GM21576 (cell line): ENCODE measurements around the gene PKN1.
"Not testable (repeated sequence)": the region's sequence is repeated elsewhere in the genome, so short reads cannot be mapped to it uniquely, and the experiment has no call there.

ENCODE experiments used
- ATAC-seq: cut with Tn5 transposase; IDR thresholded peaks from one replicate; pipeline ENCODE4 v1.9.1; 2021; ENCODE audit warnings: mild to moderate bottlenecking, moderate library complexity; ENCODE audit not compliant: unreplicated experiment

The PKN1 gene

DNA sequence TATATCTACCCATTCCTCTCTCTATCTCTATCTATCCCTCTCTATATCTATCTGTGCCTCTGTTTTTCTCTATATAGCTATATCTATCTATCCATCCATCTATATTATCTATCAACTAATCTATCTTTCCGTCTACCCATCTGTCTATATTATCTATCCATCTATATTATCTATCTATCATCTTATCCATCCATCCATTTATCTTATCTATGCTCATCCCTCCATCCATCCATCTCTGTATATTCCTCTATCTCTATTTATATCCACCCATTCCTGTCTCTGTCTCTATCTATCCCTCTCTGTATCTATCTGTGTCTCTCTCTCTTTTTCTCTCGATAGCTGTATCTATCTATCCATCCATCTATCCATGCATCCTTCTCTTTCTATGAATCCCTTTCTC, 27.8 kb downstream of the PKN1 start:
- no peak for ATAC-seq

DNA sequence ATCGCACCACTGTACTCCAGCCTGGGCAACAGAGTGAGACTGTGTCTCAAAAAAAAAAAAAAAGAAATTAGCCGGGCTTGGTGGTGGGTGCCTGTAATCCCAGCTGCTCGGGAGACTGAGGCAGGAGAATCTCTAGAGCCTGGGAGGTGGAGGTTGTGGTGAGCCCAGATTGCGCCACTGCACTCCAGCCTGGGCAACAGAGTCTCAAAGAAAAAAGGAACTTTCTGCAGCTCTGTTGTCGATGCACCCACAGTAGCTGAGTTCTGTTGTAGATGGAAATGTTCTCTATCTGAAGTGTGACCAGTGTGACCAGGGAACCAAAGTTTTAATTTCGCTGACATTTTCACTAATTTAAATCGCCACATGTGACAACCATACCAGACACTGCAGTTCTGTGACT, 29.3 kb downstream of the PKN1 start:
- ATAC-seq: not testable (repeated sequence)

DNA sequence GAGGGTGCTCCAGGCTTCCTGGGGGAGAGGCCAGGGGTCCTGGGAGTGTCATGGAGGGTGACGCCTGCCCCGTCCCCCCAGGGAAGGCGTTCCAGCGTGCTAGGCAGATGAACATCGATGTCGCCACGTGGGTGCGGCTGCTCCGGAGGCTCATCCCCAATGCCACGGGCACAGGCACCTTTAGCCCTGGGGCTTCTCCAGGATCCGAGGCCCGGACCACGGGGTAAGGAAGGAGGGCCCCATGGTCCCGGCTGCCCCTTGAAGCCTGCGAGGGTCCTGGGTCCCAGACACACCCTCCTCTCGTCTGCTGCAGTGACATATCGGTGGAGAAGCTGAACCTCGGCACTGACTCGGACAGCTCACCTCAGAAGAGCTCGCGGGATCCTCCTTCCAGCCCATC, 30.6 kb downstream of the PKN1 start:
- ATAC-seq: no peak

DNA sequence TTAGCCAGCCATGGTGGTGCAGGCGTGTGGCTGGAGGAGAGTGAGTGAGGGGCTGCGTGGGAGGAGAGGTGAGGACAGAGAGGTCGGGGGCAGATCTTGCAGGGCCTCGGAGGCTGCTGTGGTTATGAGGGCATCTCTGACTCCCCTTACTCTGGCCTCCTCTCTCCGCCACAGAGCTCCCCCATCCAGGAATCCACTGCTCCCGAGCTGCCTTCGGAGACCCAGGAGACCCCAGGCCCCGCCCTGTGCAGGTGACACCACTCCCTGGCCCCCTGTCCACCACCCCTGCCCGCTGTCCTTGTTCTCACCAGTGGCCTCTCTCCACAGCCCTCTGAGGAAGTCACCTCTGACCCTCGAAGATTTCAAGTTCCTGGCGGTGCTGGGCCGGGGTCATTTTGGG, 34.3 kb downstream of the PKN1 start:
- ATAC-seq: no peak

DNA sequence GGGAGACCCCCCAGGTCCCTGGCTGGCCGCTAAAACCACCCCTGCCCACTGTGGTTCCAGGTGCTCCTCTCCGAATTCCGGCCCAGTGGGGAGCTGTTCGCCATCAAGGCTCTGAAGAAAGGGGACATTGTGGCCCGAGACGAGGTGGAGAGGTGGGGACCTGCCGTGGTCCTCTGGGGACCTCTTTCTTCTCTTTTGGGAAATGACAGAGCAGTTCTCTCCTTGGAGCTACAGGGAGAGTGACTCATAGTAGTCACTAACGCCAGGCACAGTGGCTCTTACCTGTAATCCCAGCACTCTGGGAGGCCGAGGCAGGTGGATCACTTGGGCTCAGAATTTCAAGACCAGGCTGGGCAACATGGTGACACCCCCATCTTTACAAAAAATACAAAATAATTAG, 34.7 kb downstream of the PKN1 start:
- no peak for ATAC-seq

DNA sequence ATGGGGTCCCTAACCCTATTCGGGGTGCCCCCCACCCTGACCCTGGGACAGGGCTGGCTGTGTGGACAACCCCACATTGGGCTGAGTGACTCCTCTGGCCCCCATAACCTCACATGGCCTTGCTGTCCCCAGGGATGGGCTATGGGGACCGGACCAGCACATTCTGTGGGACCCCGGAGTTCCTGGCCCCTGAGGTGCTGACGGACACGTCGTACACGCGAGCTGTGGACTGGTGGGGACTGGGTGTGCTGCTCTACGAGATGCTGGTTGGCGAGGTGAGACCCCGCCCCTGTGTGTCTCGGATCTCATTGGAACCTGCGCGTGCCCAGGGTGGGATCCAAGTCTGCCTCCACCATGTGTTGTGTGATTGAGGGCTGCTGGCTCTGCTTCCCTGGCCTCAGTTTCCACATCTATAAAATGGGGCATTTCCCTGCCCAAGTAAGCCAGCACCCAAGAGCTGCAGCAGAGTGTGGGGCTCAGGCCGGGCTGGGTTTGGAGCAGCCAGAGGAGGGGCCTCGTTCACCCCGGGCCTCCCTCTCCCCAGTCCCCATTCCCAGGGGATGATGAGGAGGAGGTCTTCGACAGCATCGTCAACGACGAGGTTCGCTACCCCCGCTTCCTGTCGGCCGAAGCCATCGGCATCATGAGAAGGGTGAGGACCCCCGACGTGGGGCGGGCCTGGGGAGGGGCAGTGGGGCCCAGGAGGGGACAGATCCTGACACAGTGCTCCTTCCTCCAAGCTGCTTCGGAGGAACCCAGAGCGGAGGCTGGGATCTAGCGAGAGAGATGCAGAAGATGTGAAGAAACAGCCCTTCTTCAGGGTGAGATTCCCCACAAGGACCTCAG, 37.1 kb downstream of the PKN1 start:
- no peak for ATAC-seq

DNA sequence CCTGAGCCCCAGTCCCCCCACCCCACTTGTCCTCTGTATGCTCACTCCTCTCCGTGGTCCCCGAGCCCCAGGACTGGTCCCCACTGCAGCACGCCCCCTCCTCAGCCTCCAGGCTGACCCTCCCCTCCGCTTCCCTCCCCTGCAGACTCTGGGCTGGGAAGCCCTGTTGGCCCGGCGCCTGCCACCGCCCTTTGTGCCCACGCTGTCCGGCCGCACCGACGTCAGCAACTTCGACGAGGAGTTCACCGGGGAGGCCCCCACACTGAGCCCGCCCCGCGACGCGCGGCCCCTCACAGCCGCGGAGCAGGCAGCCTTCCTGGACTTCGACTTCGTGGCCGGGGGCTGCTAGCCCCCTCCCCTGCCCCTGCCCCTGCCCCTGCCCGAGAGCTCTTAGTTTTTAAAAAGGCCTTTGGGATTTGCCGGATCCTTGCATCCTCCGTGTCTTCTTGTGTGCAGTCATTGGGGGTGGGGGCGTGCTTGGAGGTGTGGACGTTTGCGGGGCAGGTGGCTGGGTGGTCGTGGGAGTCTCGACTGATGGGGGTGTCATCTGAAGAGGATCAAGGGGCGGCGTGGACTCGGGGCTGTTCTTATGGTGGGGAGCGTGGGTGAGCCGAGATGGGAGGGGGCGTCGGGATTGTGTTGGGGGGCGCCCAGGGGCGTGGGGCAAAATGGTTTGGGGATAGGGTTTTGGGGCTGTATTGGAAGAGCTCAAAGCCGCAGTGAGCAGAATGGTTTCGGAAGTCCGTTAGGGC, 38.5 kb downstream of the PKN1 start:
- ATAC-seq: no peak

DNA sequence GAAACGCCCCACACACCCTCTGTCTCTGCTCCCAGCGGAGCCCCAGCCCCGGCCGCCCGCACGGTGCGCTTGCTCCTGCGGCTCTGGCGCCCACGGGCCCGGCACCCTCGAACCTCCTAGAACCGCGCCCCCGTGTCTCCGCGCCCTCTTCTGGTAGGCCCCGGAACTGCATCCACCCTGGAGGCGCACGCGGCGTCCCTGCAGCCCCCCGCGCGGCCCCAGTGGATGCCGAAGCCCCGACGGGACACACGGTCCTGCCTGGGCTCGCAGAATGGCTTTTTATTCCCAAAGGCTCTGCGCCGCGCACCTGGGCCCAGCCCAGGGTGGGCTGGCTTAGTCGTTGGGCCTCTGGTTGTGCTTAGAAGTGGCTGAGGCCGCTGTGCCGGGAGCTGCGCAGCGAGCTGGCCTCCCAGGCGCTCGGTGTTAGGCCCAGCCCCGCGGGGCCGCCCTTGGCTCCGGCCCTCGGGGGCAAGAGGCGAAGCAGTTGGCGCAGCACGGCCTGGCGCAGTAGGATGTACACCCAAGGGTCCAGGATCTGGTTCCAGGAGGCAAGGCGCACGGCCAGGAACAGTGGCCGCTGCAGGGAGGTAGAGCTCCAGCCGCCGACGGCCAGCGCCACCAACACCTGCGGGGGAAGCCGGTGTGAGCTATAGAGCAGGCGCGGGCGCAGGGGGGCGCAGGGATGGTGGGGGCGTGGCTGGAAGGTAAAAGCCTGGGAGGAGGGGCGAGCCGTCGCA, 39.3 kb downstream of the PKN1 start:
- no peak for ATAC-seq

DNA sequence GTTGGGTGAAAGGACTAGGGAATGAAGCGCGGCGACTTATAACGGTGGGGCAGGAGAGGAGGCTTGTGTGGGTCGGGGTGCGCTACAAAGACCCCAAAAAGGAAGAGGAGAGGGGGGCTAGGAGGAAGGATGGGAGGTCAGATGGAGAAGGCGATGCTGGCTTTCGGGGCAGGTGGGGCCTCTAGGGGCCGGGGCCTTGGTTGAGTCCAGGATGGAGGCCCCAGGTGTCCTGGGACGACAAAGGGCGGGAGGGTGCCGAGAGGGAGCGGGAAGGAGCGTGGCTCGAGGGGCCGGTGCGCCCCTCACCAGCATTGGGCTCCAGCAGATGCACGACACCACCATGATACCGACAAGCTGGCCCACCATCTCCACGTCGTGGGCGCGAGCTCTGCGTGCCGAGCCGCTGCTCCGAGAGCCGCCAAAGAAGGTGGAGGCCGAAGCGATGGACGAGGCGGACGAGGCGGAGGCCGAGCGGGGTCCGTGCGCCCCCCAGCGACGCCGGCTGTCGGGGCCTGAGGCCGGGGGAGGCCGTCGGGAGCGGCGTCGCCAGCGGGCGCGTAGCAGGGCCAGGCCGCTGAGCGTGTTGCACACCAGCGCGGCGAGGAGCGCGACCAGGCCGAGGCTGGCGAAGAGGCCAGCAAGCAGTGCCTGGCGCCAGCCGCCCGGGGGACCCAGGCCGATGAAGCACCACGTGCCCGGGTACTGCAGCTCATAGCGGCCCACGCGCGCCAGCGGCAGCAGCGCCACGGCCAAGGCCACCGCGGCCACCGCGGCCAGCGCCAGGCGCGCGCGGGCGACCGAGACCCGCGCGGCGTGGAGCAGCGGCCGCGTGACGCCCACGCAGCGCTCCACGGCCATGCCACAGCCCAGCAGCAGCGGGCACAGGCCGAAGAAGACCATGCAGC, 40.2 kb downstream of the PKN1 start:
- no peak for ATAC-seq

DNA sequence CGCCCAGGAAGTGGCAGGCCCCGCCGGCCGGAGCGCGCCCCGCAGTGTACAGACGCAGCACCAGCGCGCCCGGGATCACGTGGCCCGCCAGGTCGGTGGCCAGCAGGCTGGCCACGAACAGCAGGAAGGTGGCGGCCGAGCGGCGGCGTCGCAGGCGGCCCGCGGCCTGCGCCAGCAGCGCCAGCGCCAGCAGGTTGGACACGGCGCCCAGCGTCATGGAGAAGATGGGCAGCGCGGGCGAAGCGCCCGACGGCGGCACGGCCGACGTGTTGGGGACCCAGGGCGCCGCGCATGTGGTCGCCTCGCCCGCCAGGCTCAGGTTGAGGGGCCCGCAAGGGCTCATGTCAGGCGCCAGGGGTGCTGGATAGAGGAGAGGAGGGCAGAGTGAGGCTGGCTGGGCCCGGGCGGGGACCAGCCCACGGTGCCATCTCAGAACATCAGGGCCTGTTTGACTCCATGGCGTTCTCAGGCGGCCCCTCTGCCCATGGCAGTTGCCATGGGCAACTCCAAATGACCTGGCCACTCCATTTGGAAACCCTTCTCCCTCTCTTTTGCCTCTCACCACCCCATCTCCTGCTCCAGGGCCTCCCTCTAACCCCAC, 41.0 kb downstream of the PKN1 start:
- ATAC-seq: no peak

DNA sequence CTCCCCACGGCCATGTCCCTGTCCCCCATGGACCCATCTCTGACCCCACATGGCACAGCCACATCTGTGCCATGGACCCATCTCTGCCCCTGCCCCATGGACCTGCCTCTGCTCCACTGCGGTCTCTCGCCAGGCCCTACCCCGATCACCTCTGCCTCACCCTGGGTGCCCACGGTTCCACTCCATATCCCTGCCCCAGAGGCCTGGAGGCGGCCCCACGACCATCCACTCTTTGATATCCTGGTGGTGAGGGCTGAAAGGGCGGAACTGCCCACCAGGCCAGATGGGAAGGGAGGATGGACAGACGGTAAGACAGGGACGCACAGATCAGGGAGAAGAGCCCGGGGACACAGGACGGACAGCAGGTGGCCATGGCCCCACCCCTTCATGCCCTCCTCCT, 41.7 kb downstream of the PKN1 start:
- no peak for ATAC-seq

DNA sequence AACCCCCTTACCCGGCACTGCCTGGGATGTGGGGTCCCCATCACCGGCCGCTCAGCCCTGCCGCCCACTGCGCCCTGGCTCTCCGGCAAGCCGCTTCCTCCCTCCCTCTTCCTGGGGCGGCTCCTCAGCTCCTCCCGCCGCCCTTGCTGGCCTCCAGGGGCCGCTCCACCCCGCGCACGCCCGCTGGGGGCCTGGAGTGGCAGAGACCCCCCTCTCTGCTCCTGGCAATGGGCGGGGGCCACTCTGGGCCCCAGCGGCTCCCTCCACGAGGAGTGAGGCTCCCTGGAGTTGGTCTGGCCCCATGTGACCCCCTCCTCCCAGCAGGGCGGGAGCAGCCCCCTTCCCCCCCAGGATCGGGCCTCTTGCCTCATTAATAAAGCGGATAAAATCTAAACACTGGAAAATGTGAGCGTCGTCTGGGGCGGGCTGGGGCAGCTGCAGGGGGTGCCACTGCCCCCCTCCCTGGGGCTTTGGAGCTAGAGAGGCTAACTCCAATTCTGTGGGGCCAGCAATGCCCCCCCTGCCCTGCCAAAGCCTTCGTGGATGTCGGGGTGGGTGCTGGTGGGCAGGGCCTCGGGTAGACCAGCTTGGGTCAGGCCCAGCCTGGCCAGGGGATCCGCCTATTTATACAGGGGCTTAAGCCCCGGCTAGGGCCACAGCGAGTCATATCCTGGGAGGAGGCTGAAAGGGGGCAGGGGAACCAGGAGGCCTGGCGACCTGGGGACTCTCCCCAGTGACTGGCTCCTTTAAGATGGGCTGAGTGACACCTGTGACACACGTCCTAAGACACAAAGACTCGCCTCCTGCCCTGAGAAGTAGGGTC, 42.4 kb downstream of the PKN1 start, which contains the start of gene PTGER1:
Gene PTGER1 (minus strand): TSS at position 104 of the 823 bp plus-strand sequence. CDS start 1,034 bp downstream, outside the sequence.
- ATAC-seq: no peak

DNA sequence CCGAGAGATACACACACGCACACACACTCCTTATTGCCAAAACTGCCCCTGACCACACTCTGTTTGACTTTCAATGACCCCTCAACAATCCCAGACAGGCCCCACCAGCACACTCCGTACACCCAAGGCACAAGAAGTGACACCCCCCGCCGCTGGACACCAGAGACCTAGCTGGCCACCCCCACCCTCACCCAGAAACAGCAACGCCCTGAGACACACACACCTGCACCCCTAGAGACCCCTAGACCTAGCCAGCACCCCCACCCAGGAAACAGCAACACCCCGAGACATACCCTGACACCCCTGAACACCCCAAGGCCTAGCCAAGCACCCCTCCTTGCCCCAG, 43.2 kb downstream of the PKN1 start:
- no peak for ATAC-seq

DNA sequence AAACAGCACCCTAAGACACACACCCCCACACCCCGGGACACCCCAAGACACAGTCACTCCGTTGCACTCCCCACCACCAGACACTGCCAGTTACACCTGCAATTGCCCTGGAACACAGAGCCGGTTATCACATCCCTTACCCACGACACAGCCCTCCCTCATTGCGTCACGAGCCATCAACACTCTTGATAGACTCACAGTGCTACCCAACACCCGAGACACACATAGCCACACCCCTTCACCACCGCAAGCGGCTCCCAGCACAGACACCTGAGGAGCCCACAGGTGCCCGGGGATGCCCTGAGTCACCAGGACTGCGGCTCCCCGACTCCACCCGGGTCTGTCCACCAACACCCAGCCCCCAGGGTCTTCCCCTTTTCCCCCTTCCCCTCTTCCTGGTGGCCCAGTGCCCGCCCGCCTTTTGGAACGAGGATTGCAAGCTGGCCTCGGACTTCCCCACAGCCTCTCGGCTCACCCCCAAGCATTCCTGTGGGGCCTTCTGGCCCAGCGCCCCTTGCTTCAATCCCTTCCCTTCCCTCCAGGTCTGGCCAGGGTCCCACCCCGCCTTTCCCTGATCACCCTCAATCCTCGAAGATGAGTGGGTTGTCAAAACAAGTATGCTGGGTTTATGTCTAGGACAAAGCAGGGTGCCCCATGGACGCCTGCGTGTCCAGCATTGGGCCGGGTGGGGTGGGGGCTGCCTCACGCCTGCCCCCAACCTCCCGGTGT, 43.7 kb downstream of the PKN1 start:
- ATAC-seq: no peak

DNA sequence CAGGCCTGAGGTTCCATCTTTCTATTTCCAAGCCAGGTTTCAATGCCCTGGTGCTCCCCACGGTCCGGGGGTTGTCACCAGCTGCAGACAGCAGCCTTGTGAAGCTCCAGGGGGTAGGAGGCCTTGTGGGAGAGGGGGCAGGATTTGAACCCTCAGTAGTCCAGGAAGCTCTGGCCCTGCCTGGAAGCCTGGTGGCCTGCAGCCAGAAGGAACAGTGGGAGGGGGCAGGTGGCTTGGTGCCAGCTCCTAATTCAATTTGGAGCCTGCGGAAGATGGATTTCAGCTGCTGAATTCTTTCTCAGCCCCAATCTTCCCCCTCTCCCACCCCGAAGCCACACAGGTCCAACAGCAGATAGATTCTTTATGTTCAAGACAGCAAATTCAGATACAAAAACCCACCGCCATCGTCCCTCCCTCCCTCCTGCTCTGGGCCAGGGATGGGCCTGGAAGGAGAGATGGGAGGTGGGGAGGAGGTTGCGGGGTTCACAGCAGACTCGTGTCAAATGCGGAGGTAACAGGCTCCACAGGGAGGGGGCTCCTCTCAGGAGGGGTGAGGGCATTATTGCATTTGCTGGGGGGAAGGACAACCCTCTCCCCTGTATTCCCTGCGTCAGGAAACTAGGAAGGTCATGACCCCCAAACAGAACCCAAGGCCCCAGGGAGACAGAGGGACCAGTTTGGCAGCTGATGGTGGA, 44.5 kb downstream of the PKN1 start:
- ATAC-seq: no peak

DNA sequence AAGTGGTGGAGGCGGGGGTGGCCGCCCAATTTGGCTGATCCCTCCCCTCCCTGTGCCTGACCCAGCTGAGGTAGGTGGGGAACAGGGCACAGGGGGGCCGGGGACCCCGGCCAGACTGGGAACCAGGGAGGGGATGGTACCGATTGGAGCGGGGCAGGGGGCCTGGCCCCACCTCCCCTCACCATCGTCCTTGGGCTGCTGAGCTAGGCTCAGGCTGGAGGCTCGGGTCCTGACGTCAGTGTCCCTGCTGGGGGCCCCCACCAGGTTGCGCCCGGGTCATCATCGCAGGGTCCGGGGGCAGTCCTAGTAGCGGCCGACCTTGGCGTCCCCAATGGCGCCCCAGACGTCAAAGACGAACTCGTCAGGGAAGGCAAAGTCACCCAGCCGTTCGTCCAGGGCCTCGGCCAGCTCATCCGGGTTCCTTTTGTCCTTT, 45.0 kb downstream of the PKN1 start:
- ATAC-seq: no peak

DNA sequence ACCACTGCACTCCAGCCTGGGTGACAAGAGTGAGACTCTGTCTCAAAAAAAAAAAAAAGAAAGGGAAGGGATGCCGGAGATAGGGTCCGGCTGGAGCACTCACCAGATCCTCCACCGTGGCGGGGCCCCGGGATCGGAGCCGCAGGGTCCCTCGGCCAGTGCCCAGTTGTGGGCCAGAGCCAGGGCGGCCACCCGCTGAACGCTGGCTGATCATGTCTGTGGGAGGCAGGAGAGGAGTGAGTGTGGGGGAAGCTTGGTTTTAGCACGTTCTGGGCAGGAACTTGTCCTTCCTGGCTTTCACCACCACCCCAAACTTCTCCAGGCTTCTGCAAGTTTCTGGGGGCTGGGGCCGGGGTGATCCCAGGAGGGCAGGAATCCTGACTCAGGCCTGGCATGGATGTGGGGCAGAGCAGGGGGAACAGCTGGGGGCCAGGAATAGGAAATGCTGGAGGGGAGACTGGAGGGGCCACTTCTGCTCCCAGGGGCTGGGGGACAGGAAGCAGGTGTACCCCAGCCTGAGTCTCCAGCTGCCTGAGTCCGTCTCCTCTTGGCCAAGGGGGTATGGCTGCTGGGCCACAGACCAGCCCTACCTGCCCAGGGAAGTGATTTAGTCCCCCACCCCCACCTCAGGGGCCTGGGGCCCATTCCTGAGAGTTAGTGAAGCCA, 46.3 kb downstream of the PKN1 start:
- ATAC-seq: no peak
